ENCODE results near the gene RBM20. TPM values are rescaled to one million over a fixed set of nuclear protein-coding genes. Genes with fewer than 3 reads are reported as not detected.
"Not testable (repeated sequence)": the region's sequence is repeated elsewhere in the genome, so short reads cannot be mapped to it uniquely, and the experiment has no call there.

RBM20 gene
- polyA plus RNA-seq, 3 donors = 2.6 to 5.1 (median 4.7) TPM

GRCh38 chr10:110623316-110623715 lies 20.8 kb upstream of the RBM20 start:
- DNase-seq (ENCODE audit: low read depth in 3 of 3, low spot score in 2 of 3) = not testable (repeated sequence)

GRCh38 chr10:110625356-110625894 lies 18.7 kb upstream of the RBM20 start:
- DNase-seq (ENCODE audit: low read depth in 3 of 3, low spot score in 2 of 3) = no peak

DNA sequence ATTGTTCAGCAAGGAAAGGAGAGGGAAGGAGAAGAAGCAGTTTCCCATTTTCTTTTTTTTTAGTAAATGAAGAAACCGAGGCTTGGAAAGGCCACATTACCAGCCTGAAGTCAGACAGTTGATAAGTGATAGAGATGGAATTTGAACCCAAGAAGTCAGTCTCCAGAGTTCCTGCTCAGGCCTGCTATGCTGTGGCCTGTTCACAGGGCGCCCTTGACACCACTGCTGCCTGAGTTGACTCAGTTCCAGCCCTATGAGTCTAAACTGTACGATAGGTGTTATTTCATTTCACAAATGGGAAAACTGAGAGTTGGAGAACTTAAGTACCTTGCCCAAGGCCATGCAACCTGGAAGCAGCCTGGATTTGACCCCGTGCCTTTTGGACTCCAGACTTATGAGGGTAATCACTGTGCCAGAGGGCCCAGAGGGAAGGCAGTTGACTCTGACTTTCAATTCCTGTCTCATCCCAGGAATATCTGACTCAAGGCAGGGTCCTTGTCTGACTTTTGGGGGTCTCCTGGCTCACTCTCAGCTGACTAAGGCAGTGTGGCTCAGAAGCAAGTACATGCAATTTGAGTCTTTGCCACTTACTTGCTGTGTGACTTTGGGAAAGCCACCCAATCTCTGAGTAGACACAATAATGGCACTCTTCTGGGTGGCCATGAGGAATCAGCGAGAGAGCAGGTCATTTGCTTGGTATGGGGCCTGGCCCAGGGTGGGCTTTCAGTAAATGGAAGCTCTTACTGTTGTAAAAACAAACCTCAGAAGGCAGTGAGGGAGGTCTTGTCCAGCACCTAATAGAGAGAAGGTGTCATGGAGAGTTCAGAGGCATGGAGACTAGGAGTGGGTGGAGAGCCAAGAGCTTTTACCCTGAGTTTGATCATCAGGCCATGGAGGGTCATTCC lies 17.9 kb upstream of the RBM20 start:
- no peak for DNase-seq (ENCODE audit: low read depth in 3 of 3, low spot score in 2 of 3)

GRCh38 chr10:110628161-110628560 lies 16.0 kb upstream of the RBM20 start:
- no peak for DNase-seq (ENCODE audit: low read depth in 3 of 3, low spot score in 2 of 3)

DNA sequence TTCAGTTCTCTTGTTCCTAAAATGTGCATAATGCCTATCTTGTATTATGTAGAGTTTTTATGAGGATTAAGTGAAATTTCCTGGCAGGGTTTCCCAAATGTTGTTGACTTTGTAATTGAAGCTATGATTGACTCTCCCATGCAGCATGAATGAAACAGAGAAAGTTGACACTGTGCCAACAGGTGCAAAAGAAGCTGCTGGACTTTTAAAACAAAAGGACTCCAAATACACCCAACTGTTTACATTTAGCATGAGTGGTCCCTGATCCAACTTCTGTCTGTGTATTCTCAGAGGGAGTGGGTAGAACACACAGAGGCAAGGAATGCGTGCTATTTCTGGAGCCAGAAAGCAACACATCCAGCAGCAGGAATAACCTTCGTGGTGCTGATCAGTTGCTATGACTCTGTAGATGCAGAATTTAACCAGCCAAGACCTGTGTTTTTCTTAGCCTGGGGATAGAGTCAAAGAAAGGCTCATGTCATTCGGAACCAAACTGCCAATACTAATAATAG lies 14.4 kb upstream of the RBM20 start:
- no peak for DNase-seq (ENCODE audit: low read depth in 3 of 3, low spot score in 2 of 3)

GRCh38 chr10:110631934-110632333 lies 12.2 kb upstream of the RBM20 start:
- no peak for DNase-seq (ENCODE audit: low read depth in 3 of 3, low spot score in 2 of 3)

GRCh38 chr10:110632591-110633215 lies 11.4 kb upstream of the RBM20 start:
- DNase-seq (ENCODE audit: low read depth in 3 of 3, low spot score in 2 of 3) = no peak

- no peak for DNase-seq (ENCODE audit: low read depth in 3 of 3, low spot score in 2 of 3)
Observed at GRCh38 chr10:110634527-110635209, 9.5 kb upstream of the RBM20 start.

- DNase-seq (ENCODE audit: low read depth in 3 of 3, low spot score in 2 of 3) = no peak
Observed at GRCh38 chr10:110636572-110636931, 7.6 kb upstream of the RBM20 start.

DNA sequence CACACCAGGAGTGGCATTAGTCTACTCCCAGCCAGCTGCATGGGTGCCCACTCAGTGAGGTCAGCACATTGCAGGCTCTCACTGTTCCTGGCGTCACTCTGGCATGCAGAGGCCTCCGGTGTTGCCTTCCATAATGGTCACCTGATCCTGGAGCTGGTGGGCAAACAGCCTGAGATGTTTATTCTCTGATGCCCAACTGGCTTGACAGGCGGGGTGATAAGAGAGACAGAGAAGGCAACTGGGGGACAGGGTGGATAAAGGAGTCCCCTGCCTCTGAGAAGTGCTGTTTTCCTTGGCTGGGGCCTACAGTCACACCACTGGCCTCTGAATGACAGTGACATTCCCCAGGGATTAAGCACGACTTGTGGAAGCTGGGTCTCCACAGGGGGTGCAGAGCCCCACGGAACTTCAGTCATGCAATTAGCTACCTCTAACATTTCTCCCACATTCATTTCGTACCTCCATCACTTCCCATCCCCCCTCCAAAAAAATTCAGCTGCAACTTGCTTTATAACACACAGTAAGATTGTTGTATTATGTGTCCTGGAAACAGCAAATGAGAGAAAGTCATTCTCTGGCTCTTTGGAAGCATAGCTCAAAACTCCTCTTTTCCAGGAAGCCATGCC lies 7.1 kb upstream of the RBM20 start:
- no peak for DNase-seq (ENCODE audit: low read depth in 3 of 3, low spot score in 2 of 3)

GRCh38 chr10:110637558-110638053 lies 6.5 kb upstream of the RBM20 start:
- DNase-seq (ENCODE audit: low read depth in 3 of 3, low spot score in 2 of 3) = no peak

GRCh38 chr10:110638319-110638718 lies 5.8 kb upstream of the RBM20 start:
- no peak for DNase-seq (ENCODE audit: low read depth in 3 of 3, low spot score in 2 of 3)

- not testable (repeated sequence) for DNase-seq (ENCODE audit: low read depth in 3 of 3, low spot score in 2 of 3)
Observed at GRCh38 chr10:110639046-110639445, 5.1 kb upstream of the RBM20 start.

- DNase-seq (ENCODE audit: low read depth in 3 of 3, low spot score in 2 of 3) = not testable (repeated sequence)
Observed at GRCh38 chr10:110639858-110640257, 4.3 kb upstream of the RBM20 start.

- no peak for DNase-seq (ENCODE audit: low read depth in 3 of 3, low spot score in 2 of 3)
Observed at GRCh38 chr10:110641256-110641655, 2.9 kb upstream of the RBM20 start.

DNA sequence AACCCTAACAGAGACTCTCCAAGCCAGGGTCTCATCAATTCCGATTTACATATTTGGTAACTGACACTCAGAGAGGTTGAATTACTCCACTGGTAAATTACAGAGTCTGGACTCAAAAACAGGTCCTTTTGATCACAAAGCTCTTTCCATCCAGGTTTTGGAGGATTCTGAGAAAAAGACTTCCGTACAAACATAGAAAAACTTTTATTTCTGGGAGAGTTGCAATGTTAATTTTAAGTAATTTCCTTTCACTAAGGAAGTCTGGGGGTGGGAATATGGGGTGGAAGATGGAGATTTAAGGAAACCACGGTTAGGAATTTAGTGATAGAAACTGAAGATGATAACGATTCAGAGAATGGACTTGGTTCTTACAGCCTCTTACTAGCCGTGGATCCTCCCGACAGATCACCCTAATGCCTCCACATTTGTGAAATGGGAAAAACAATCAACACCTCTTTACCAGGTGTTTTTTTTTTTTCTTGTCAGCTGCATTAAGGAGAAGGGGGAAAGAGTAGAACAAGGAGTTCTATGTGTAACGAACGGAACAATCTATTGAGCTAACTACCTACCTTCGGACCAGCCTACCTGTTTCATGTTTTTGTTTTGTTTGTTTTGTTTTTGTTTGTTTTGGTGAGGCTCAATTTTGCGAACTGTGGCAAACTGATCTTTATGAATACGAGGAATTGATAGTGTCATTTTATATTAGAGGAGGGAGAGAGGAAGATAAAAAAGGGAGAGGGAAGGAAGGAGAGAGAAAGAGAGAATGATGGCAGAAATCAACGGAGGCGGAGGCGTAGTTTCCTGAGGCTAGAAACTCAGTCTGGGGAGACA lies 1.7 kb upstream of the RBM20 start:
- no peak for DNase-seq (ENCODE audit: low read depth in 3 of 3, low spot score in 2 of 3)

GRCh38 chr10:110643035-110643652 lies 992 bp upstream of the RBM20 start:
- DNase-seq (ENCODE audit: low read depth in 3 of 3, low spot score in 2 of 3) = no peak

DNA sequence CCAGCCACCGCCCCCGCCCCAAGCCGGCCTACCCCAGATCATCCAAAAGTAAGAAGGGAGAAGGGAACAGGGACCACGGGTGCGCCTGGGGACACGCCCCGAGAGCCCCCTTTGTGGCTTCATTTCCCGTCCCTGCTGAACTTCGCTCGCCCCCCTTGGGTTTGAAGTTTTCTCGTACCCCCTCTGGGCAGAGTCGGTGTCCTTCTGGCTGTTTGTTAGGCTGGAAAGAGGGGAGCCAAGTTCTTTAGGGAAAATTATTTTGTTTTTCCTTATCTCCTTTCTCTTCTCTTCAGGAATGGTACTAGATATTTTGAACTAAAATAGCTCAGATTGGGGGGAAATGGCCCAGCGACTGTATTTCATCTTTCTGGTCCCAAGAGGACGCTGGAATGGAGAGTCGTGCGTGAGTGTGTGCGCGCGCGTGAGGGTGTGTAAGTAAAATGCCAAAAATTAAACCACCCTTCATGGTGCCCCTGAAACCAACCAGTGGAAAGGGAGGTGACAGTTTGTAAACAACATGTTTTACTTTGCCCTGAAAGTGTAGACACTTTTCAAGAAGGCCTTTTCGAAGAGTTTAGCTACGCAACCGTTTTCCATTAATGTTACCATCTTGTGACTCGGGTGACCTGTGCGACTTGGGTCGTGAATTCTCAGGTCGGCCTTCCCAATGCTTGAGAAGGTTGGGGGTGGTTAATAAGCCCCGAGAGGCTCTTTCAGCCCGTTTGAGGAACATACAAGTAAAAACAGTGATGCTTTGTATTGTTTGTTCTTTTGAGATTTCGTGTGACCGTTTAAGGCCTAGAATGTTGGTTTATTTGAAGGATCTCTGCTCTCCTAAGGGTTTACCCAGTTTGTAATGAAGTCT lies 694 bp downstream of the RBM20 start:
- DNase-seq (ENCODE audit: low read depth in 3 of 3, low spot score in 2 of 3) = no peak
